ENCODE measurements around the gene DUSP2.

DNA sequence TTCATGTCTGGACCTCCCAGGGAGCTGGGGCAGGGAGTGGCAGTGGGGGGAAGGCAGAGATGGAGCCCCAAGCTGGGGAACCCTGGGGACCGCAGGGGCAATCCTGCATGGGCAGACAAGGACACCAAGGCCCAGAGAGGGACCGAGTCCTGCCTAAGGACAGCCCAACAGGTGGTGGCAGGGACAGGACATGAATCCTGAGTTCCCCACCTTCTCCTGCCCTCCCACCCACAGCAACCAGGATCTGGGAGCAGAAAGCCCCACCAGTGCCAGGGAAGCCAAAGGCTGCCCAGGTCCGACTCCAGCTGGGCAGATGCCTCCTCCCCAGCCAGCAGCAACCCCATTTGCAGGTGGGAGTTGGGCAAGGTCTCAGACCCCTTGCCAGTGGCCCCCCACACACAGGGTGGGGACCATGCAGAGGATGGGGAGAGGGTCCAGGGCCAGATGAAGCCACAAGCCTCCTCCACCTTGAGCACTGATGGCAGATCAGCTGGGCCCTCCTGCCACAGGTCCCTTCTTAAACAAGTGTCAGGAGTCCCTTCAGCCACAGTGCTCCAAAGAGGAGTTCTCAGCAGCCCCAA lies 35.2 kb downstream of the DUSP2 start:
- TF ChIP-seq BHLHE40 (IDR thresholded peaks at IDR 0.05; ENCODE audit: borderline replicate concordance) (no peak), ARNT (IDR thresholded peaks at IDR 0.05) (no peak), TARDBP (IDR thresholded peaks at IDR 0.05) (no peak), SP1 (IDR thresholded peaks at IDR 0.05) (no peak), NFRKB (IDR thresholded peaks at IDR 0.05) (no peak), SUZ12 (IDR thresholded peaks at IDR 0.05) (no peak), FOXA1 (IDR thresholded peaks at IDR 0.05) (no peak), ZNF384 (IDR thresholded peaks at IDR 0.05) (no peak), LEF1 (IDR thresholded peaks at IDR 0.05; ENCODE audit: borderline replicate concordance) (no peak), FOXM1 (IDR thresholded peaks at IDR 0.05; ENCODE audit: borderline replicate concordance) (no peak)
- TF ChIP-seq, protein P1, sequence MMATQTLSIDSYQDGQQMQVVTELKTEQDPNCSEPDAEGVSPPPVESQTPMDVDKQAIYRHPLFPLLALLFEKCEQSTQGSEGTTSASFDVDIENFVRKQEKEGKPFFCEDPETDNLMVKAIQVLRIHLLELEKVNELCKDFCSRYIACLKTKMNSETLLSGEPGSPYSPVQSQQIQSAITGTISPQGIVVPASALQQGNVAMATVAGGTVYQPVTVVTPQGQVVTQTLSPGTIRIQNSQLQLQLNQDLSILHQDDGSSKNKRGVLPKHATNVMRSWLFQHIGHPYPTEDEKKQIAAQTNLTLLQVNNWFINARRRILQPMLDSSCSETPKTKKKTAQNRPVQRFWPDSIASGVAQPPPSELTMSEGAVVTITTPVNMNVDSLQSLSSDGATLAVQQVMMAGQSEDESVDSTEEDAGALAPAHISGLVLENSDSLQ (IDR thresholded peaks at IDR 0.05), result no peak

Measured in HEK293T (cell line).